Ishikawa (cell line): ENCODE results near the gene NCOA7.

Experiments
- CEBPB ChIP-seq: IDR thresholded peaks from 2 replicates; pipeline ENCODE4 v1.6.1; 2012
- FOXM1 ChIP-seq: IDR thresholded peaks from 2 replicates; pipeline ENCODE4 v1.6.1; 2012; ENCODE audit warnings: low read depth, borderline replicate concordance
- TCF12 ChIP-seq: IDR thresholded peaks from 2 replicates; pipeline ENCODE4 v1.6.1; 2012; ENCODE audit warnings: low read depth

DNA sequence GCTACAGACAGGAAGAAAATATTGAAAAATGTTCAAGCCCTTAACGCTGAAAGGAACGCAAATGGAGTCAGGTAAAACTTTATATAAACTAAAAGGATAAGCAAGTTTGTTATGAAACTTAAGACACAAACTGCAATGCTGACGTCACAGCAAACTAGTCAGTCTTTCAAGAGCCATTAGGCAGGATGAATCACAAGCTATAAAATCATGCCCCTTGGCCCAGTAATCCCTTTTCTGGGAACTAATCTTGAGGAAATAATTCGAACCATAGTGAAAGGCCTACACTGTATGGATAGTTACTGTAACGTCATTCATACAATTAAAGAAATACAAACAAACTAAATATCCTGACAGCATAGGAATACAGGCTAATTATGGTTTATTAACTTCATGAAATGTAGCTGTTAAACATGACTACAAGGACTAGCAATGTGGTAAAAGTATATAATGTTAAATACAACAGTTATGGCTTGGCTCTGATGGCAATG, 123.1 kb downstream of the NCOA7 start:
- TF ChIP-seq FOXM1 (no peak), TCF12 (no peak), CEBPB (no peak)
